Glutamatergic neuron (in vitro differentiated cells): ENCODE data around the gene TRA2A. TPM values are rescaled to one million over a fixed set of nuclear protein-coding genes. Genes with fewer than 3 reads are reported as not detected.
"Not testable (repeated sequence)": the region's sequence is repeated elsewhere in the genome, so short reads cannot be mapped to it uniquely, and the experiment has no call there.

Experiments used
- DNase-seq: peaks from one replicate; pipeline ENCODE4 v3.0.0; 2022
- H3K27ac Mint-ChIP-seq: one replicate; pipeline ENCODE4 v1.8.0; 2020; ENCODE audit warnings: mild to moderate bottlenecking, mixed read lengths, inconsistent platforms; ENCODE audit not compliant: unreplicated experiment
- H3K27me3 Mint-ChIP-seq: one replicate; pipeline ENCODE4 v1.8.0; 2020; ENCODE audit warnings: mild to moderate bottlenecking, moderate library complexity, mixed read lengths, inconsistent platforms; ENCODE audit not compliant: unreplicated experiment
- H3K36me3 Mint-ChIP-seq: one replicate; pipeline ENCODE4 v1.8.0; 2020; ENCODE audit warnings: mild to moderate bottlenecking, mixed read lengths, inconsistent platforms; ENCODE audit not compliant: unreplicated experiment
- H3K4me1 Mint-ChIP-seq: one replicate; pipeline ENCODE4 v1.8.0; 2020; ENCODE audit warnings: mild to moderate bottlenecking, low read depth, mixed read lengths, inconsistent platforms; ENCODE audit not compliant: unreplicated experiment
- H3K4me3 Mint-ChIP-seq: one replicate; pipeline ENCODE4 v1.8.0; 2020; ENCODE audit warnings: mild to moderate bottlenecking, mixed read lengths, inconsistent platforms; ENCODE audit not compliant: unreplicated experiment
- H3K9me3 Mint-ChIP-seq: one replicate; pipeline ENCODE4 v1.8.0; 2020; ENCODE audit warnings: mild to moderate bottlenecking, moderate library complexity, mixed read lengths, inconsistent platforms; ENCODE audit not compliant: unreplicated experiment
- total RNA-seq: library from RNA; stranded (reverse); fragmentation: NEBNext Ultra II Directional; extraction: Animal tissue kit (Norgen Biotek cat#: 25700); gene quantifications from one replicate; pipeline ENCODE4 v1.2.1, GENCODE V29; 2021; ENCODE audit not compliant: unreplicated experiment
- TF ChIP-seq, protein P1 (sequence below): fragments of 200-600 bp; sonication (generic); IDR thresholded peaks from one replicate; pipeline ENCODE4 v1.5.0; 2021; ENCODE audit not compliant: partially characterized antibody, unreplicated experiment

TRA2A gene
- total RNA-seq, 1 donor from 2014 or later: 108 TPM

DNA sequence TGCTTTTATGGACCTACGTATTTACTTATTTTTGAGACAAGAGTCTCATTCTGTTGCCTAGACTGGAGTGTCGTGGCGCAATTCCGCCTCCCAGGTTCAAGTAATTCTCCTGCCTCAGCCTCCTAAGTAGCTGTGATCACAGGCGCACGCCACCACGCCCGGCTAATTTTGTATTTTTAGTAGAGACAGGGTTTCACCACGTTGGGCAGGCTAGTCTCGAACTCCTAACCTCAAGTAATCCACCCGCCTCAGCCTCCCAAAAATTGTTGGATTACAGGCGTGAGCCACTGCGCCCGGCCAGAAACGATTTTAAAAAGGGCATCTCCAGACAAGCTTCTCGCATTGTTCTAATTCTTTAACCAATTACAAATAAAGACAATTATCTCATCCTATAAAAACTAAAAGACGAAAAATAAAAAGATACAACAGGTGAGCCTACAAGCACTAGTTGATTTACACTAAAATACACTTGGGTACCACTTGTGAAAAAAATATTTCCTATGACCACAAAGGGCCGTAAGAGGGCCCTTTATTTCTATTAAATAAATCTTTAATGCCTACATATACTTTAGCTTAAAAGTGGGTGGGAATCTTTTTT, 2.4 kb downstream of the TRA2A start:
- TF ChIP-seq, protein P1, sequence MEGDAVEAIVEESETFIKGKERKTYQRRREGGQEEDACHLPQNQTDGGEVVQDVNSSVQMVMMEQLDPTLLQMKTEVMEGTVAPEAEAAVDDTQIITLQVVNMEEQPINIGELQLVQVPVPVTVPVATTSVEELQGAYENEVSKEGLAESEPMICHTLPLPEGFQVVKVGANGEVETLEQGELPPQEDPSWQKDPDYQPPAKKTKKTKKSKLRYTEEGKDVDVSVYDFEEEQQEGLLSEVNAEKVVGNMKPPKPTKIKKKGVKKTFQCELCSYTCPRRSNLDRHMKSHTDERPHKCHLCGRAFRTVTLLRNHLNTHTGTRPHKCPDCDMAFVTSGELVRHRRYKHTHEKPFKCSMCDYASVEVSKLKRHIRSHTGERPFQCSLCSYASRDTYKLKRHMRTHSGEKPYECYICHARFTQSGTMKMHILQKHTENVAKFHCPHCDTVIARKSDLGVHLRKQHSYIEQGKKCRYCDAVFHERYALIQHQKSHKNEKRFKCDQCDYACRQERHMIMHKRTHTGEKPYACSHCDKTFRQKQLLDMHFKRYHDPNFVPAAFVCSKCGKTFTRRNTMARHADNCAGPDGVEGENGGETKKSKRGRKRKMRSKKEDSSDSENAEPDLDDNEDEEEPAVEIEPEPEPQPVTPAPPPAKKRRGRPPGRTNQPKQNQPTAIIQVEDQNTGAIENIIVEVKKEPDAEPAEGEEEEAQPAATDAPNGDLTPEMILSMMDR: no peak
- DNase-seq: no peak
- Mint-ChIP-seq H3K27me3 (peaks cover 10% of the 10 kb centered on the region), H3K4me3 (peak overlapping the region; percentile 99), H3K27ac (no peak overlapping the region), H3K36me3 (no peaks in the 10 kb centered on the region), H3K4me1 (peaks cover 24% of the 10 kb centered on the region), H3K9me3 (peaks cover 9% of the 10 kb centered on the region)

DNA sequence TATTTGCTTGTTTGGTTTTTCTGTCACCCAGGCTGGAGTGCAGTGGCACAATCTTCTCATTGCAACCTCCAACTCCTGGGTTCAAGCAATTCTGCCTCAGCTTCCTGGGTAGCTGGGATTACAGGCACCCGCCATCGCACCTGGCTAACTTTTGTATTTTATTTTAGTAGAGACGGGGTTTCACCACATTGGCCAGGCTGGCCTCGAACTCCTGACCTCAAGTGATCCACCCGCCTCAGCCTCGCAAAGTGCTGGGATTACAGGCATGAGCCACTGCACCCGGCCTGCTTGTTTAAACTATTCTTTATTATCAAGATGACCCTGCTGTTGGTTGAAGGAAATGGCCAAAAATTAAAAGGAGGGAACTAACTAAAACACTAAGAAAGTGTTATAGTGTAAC, 6.2 kb downstream of the TRA2A start:
- H3K27ac Mint-ChIP-seq, DNase-seq, H3K9me3 Mint-ChIP-seq, H3K4me3 Mint-ChIP-seq, H3K27me3 Mint-ChIP-seq, H3K36me3 Mint-ChIP-seq: not testable (repeated sequence)
- peaks cover 40% of the 10 kb centered on the region for H3K4me1 Mint-ChIP-seq

DNA sequence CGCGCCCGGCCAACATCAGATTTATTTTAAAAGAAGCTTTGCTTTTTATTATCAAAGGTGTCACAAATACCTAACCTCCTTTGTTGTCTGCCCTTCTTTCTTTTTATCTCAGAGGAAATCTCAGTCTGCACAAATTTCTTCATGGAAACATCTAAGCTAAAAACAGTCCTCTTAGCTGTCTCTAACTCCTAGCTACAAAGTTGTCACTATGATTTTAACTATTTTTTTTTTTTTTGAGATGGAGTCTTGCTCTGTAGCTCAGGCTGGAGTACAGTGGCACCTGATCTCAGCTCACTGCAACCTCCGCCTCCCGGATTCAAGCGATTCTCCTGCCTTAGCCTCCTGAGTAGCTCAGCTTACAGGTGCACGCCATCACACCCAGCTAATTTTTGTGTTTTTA, 7.3 kb downstream of the TRA2A start:
- Mint-ChIP-seq H3K36me3 (no peaks in the 10 kb centered on the region), H3K27me3 (no peaks in the 10 kb centered on the region), H3K4me1 (peaks cover 33% of the 10 kb centered on the region), H3K9me3 (peaks cover 2% of the 10 kb centered on the region), H3K27ac (no peak overlapping the region), H3K4me3 (no peak overlapping the region)
- no peak for DNase-seq
- TF ChIP-seq, protein P1: no peak

DNA sequence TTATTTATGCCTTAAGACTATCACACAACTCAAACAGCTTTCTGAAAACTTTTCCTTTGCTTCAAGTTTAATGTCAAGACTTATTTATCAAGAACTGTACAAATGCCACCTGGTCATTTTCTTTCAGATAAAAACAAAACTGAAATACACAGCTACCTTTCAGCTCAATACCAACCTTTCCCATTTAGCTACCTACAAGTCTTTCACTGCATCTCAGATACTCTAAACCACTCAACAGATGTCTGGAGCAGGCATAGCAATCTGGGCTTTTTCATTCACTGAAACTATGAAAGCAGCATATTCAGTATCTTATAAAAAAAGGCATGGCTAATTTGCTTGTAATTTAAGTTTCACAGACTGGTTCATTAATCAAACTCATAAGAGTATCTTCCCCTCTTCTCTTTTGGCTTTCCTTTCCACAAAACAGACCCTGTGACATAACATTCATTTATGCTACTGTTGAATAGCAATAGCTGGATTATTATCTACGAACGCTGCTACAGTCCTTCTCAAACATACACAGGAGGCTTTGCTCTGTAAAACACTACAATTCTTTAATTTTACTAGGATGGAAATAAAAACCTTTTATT, 8.2 kb downstream of the TRA2A start:
- Mint-ChIP-seq H3K27ac (no peak overlapping the region), H3K36me3 (no peaks in the 10 kb centered on the region), H3K9me3 (peaks cover 2% of the 10 kb centered on the region), H3K4me1 (peaks cover 31% of the 10 kb centered on the region), H3K27me3 (no peaks in the 10 kb centered on the region), H3K4me3 (peak overlapping the region; percentile 13)
- TF ChIP-seq, protein P1: no peak
- no peak for DNase-seq

DNA sequence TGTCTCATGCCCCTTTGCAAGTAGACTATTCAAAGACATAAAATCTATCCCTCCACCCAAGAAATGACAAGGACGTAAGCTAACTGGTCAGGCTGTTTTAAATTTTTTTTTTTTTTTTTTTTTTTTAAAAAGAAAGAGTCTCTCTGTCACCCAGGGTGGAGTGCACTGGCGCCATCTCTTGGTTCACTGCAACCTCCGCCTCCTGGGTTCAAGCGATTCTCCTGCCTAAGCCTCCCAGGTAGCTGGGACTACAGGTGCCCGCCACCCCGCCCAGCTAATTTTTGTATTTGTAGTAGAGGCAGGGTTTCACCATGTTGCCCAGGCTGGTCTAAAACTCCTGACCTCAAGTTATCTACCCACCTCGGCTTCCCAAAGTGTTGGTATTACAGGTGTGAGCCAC, 11.2 kb downstream of the TRA2A start:
- peak; percentile 31 for DNase-seq
- Mint-ChIP-seq H3K9me3 (peaks cover 5% of the 10 kb centered on the region), H3K27me3 (no peaks in the 10 kb centered on the region), H3K4me3 (no peak overlapping the region), H3K27ac (no peak overlapping the region), H3K4me1 (peaks cover 23% of the 10 kb centered on the region), H3K36me3 (no peaks in the 10 kb centered on the region)
- TF ChIP-seq, protein P1: peak; percentile 16
